ENCODE results near the gene CHST13. TPM values are rescaled to one million over a fixed set of nuclear protein-coding genes. Genes with fewer than 3 reads are reported as not detected.

CHST13 gene
- polyA plus RNA-seq, 3 donors: 16.6 to 41.8 (median 39.2) TPM

- H3K36me3 ChIP-seq (replicated peaks in 1 of 2; ENCODE audit: control insufficient read depth in 1 of 2, insufficient read depth in 2 of 2, low read length in 2 of 2): no peaks in the 10 kb centered on the region
- WGBS (ENCODE audit: insufficient coverage): 94% methylated on average over 4 of the region's 7 CpGs
- Mint-ChIP-seq H3K36me3 (no peaks in the 10 kb centered on the region), H3K27ac (no peak overlapping the region), H3K27me3 (ENCODE audit: low read depth in 3 of 3) (peaks cover 0 to 2% (median 0%) of the 10 kb centered on the region in 3 donors), H3K9me3 (no peaks in the 10 kb centered on the region), H3K4me1 (no peaks in the 10 kb centered on the region), H3K4me3 (no peak overlapping the region)
- no peak overlapping the region for H3K27ac ChIP-seq (ENCODE audit: low read depth in 1 of 2, low read length in 2 of 2)
- no peak for TF ChIP-seq CTCF (IDR thresholded peaks at IDR 0.05)
- no peak for DNase-seq
- no peaks in the 10 kb centered on the region for H3K79me2 ChIP-seq (ENCODE audit: insufficient read depth, low read length)
- no peak overlapping the region for H3K9ac ChIP-seq (ENCODE audit: insufficient read depth, low read length, poor library complexity, severe bottlenecking)
- H3K4me2 ChIP-seq (replicated peaks; ENCODE audit: extremely low read depth, low read length, poor library complexity, severe bottlenecking): no peak overlapping the region
- no peak overlapping the region for H2AFZ ChIP-seq (ENCODE audit: insufficient read depth, low read depth, low read length, poor library complexity, severe bottlenecking)
- no peaks in the 10 kb centered on the region for H3K4me1 ChIP-seq (ENCODE audit: control insufficient read depth in 1 of 2, insufficient read depth in 2 of 2, low read length in 2 of 2)
- intact Hi-C loops (cut with micrococcal nuclease): no loop called here
- H3K4me3 ChIP-seq (replicated peaks in 1 of 3; ENCODE audit: low read depth in 2 of 3, low read length in 3 of 3): no peak overlapping the region
- no peaks in the 10 kb centered on the region for H4K20me1 ChIP-seq (ENCODE audit: insufficient read depth, low read length)
- H3K9me3 ChIP-seq (replicated peaks in 1 of 2; ENCODE audit: control insufficient read depth in 1 of 2, insufficient read depth in 1 of 2, low read length in 2 of 2): no peaks in the 10 kb centered on the region
- H3K27me3 ChIP-seq (ENCODE audit: control insufficient read depth in 2 of 2, insufficient read depth in 2 of 2, low read length in 2 of 2): no peaks in the 10 kb centered on the region
These were observed 12.7 kb upstream of the CHST13 start for GRCh38 chr3:126511291-126511690.

- H3K36me3 Mint-ChIP-seq: no peaks in the 10 kb centered on the region
- H3K9me3 Mint-ChIP-seq: no peaks in the 10 kb centered on the region
- Histone ChIP-seq H3K4me1 (ENCODE audit: control insufficient read depth in 1 of 2, insufficient read depth in 2 of 2, low read length in 2 of 2) (no peaks in the 10 kb centered on the region), H3K36me3 (replicated peaks in 1 of 2; ENCODE audit: control insufficient read depth in 1 of 2, insufficient read depth in 2 of 2, low read length in 2 of 2) (no peaks in the 10 kb centered on the region), H3K27ac (ENCODE audit: low read depth in 1 of 2, low read length in 2 of 2) (no peak overlapping the region), H4K20me1 (ENCODE audit: insufficient read depth, low read length) (no peaks in the 10 kb centered on the region), H3K27me3 (ENCODE audit: control insufficient read depth in 2 of 2, insufficient read depth in 2 of 2, low read length in 2 of 2) (no peaks in the 10 kb centered on the region), H3K9me3 (replicated peaks in 1 of 2; ENCODE audit: control insufficient read depth in 1 of 2, insufficient read depth in 1 of 2, low read length in 2 of 2) (no peaks in the 10 kb centered on the region), H3K4me3 (replicated peaks in 1 of 3; ENCODE audit: low read depth in 2 of 3, low read length in 3 of 3) (no peak overlapping the region), H3K9ac (ENCODE audit: insufficient read depth, low read length, poor library complexity, severe bottlenecking) (no peak overlapping the region), H3K79me2 (ENCODE audit: insufficient read depth, low read length) (no peaks in the 10 kb centered on the region), H2AFZ (ENCODE audit: insufficient read depth, low read depth, low read length, poor library complexity, severe bottlenecking) (no peak overlapping the region), H3K4me2 (replicated peaks; ENCODE audit: extremely low read depth, low read length, poor library complexity, severe bottlenecking) (no peak overlapping the region)
- H3K27ac Mint-ChIP-seq: peak overlapping the region in 1 of 7 donors; percentile 9
- 67% methylated on average over 3 of the region's 7 CpGs for WGBS (ENCODE audit: insufficient coverage)
- peaks cover 0 to 2% (median 0%) of the 10 kb centered on the region in 3 donors for H3K27me3 Mint-ChIP-seq (ENCODE audit: low read depth in 3 of 3)
- no peak for DNase-seq
- no peak for TF ChIP-seq CTCF (IDR thresholded peaks at IDR 0.05)
- H3K4me1 Mint-ChIP-seq: no peaks in the 10 kb centered on the region
- H3K4me3 Mint-ChIP-seq: no peak overlapping the region
- intact Hi-C loops (cut with micrococcal nuclease): no loop called here
These were observed 11.9 kb upstream of the CHST13 start for GRCh38 chr3:126512026-126512425.

Data from CD14-positive monocyte (primary cell).